Ectodermal cell (in vitro differentiated cells): ENCODE results near the gene MAD1L1.

Experiments
- H3K27ac ChIP-seq: 2 replicates; pipeline ENCODE4 v1.7.0; 2013; ENCODE audit warnings: mild to moderate bottlenecking, low read depth, low read length; ENCODE audit not compliant: insufficient read depth, poor library complexity, severe bottlenecking
- H3K27me3 ChIP-seq: 2 replicates; pipeline ENCODE4 v1.7.0; 2013; ENCODE audit warnings: mild to moderate bottlenecking, low read length; ENCODE audit not compliant: insufficient read depth, control insufficient read depth, poor library complexity, severe bottlenecking
- H3K36me3 ChIP-seq: one replicate; pipeline ENCODE4 v1.7.0; 2013; ENCODE audit warnings: low read length; ENCODE audit not compliant: control insufficient read depth, insufficient read depth
- H3K4me1 ChIP-seq: one replicate; pipeline ENCODE4 v1.7.0; 2013; ENCODE audit warnings: low read length; ENCODE audit not compliant: control insufficient read depth, insufficient read depth
- H3K4me3 ChIP-seq: 2 replicates; pipeline ENCODE4 v1.7.0; 2013; ENCODE audit warnings: low read depth, low read length, control low read depth; ENCODE audit not compliant: insufficient read depth
- H3K9me3 ChIP-seq: 2 replicates; pipeline ENCODE4 v1.7.0; 2013; ENCODE audit warnings: mild to moderate bottlenecking, low read length, moderate library complexity; ENCODE audit not compliant: control insufficient read depth
- WGBS, 2 experiments: methylation state at CpG; one replicate each; pipeline ENCODE4 v1.1.7; 2013; ENCODE audit warnings: missing lambda C conversion rate in 2 of 2; 5-methylcytosine and 5-hydroxymethylcytosine counted together

The MAD1L1 gene

DNA sequence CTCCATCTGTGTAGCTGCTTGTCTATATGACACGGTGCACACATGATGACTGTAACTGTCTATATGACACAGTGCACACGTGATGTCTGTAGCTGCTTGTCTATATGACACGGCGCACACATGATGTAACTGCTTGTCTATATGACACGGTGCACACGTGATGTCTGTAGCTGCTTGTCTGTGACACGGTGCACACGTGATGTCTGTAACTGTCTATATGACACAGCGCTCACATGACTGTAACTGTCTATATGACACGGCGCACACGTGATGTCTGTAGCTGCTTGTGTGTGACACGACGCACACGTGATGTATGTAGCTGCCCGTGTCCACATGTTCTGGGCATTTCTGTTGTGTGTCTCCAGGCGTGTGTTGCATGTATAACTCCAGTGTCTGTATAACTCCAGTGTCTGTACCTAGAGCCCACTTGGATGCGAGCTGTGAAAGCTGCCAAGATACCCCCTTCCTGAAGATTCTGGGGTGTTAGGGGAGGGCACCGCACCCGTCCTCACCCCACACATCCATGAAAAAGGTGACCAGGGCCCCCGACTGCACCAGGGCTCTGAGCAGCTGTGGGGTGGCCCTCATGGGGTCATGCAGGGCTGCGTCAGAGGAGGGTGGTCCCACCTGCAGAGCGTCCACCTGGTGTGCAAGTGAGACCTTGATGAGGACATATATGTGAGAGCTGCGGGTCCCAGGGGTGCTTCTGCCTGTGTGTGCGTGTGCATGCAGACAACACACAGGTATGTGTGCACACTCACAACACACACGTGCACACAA lies 424.7 kb downstream of the MAD1L1 start:
- Histone ChIP-seq H3K9me3 (no peaks in the 10 kb centered on the region), H3K27me3 (no peaks in the 10 kb centered on the region), H3K4me1 (peaks cover 3% of the 10 kb centered on the region), H3K4me3 (no peak overlapping the region), H3K27ac (no peak overlapping the region), H3K36me3 (no peaks in the 10 kb centered on the region)
- WGBS, 2 experiments, result 95% methylated on average over 26 of the region's 26 CpGs

- Histone ChIP-seq H3K4me1 (no peaks in the 10 kb centered on the region), H3K4me3 (no peak overlapping the region), H3K36me3 (no peaks in the 10 kb centered on the region), H3K9me3 (no peaks in the 10 kb centered on the region), H3K27ac (no peak overlapping the region), H3K27me3 (no peaks in the 10 kb centered on the region)
- WGBS, 2 experiments, result 88 to 91% methylated on average over 14 of the region's 14 CpGs
These were observed 426.4 kb downstream of the MAD1L1 start for GRCh38 chr7:1806354-1806753.

- Histone ChIP-seq H3K27ac (no peak overlapping the region), H3K36me3 (no peaks in the 10 kb centered on the region), H3K4me3 (no peak overlapping the region), H3K27me3 (no peaks in the 10 kb centered on the region), H3K9me3 (no peaks in the 10 kb centered on the region), H3K4me1 (no peaks in the 10 kb centered on the region)
- WGBS, 2 experiments, result 83 to 86% methylated on average over 21 of the region's 21 CpGs
These were observed 428.4 kb downstream of the MAD1L1 start for GRCh38 chr7:1804310-1804709.

- Histone ChIP-seq H3K4me1 (no peaks in the 10 kb centered on the region), H3K9me3 (no peaks in the 10 kb centered on the region), H3K27me3 (no peaks in the 10 kb centered on the region), H3K27ac (no peak overlapping the region), H3K36me3 (no peaks in the 10 kb centered on the region), H3K4me3 (no peak overlapping the region)
- WGBS, 2 experiments, result 77 to 87% methylated on average over 4 of the region's 4 CpGs
These were observed 429.8 kb downstream of the MAD1L1 start for GRCh38 chr7:1802899-1803298.

GRCh38 chr7:1800902-1801301 lies 431.8 kb downstream of the MAD1L1 start:
- Histone ChIP-seq H3K27ac (no peak overlapping the region), H3K4me3 (no peak overlapping the region), H3K36me3 (no peaks in the 10 kb centered on the region), H3K9me3 (no peaks in the 10 kb centered on the region), H3K27me3 (no peaks in the 10 kb centered on the region), H3K4me1 (no peaks in the 10 kb centered on the region)
- 93 to 95% methylated on average over 14 of the region's 14 CpGs for WGBS, 2 experiments

DNA sequence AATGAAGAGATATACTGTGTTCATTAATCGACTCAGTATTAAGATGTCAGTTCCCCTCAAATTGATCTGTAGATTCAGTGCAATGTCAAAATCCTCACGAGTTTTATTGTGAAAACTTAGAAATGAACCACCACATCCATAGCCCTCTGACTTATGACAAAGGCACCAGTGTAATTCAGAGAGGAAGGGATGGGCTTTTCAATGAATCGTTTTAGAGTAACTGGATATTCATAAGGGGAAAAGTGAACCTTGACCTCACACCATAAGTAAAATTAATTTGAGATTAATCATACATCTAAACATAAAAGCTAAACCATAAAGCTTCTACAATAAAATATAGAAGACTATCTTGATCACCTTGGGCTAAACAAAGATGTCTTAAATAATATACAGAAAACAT lies 434.6 kb downstream of the MAD1L1 start:
- no peaks in the 10 kb centered on the region for H3K36me3 ChIP-seq
- WGBS, 2 experiments, result 79 to 94% methylated on average over 2 to 3 of the region's 3 CpGs
- no peak overlapping the region for H3K27ac ChIP-seq
- H3K9me3 ChIP-seq, result no peaks in the 10 kb centered on the region
- H3K4me1 ChIP-seq, result no peaks in the 10 kb centered on the region
- H3K27me3 ChIP-seq, result no peaks in the 10 kb centered on the region
- no peak overlapping the region for H3K4me3 ChIP-seq

- 42% methylated on average over 1 of the region's 1 CpG; no CpG with 5 or more reads in 1 of the 2 experiments for WGBS, 2 experiments
- Histone ChIP-seq H3K27me3 (no peaks in the 10 kb centered on the region), H3K4me1 (no peaks in the 10 kb centered on the region), H3K36me3 (no peaks in the 10 kb centered on the region), H3K4me3 (no peak overlapping the region), H3K9me3 (no peaks in the 10 kb centered on the region), H3K27ac (no peak overlapping the region)
These were observed 437.7 kb downstream of the MAD1L1 start for GRCh38 chr7:1794888-1795542.

- WGBS, 2 experiments, result 92 to 94% methylated on average over 18 of the region's 18 CpGs
- H3K27ac ChIP-seq, result no peak overlapping the region
- no peak overlapping the region for H3K4me3 ChIP-seq
- H3K36me3 ChIP-seq, result no peaks in the 10 kb centered on the region
- H3K27me3 ChIP-seq, result no peaks in the 10 kb centered on the region
- H3K9me3 ChIP-seq, result no peaks in the 10 kb centered on the region
- H3K4me1 ChIP-seq, result no peaks in the 10 kb centered on the region
These were observed 445.0 kb downstream of the MAD1L1 start for GRCh38 chr7:1787681-1788235.

DNA sequence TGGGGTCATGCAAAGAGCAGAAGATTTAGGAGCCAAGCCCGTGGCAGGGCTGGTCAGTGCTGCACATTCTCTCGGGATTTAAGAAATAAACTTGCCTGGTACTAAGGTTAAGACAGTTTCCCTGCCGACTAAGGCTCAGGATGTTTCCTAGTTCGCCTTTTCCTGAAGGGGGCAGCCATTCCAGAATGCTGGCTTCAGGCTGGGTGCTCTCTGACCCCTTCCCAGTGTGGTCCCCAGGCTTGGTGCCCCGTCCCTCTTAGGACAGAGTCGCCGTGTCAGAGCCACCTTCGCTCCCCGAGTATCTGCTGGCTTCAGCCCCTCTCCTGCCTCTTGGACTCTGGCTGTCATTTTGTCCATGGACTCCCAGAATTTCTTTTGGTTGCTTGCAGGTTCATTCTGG lies 445.5 kb downstream of the MAD1L1 start:
- no peaks in the 10 kb centered on the region for H3K27me3 ChIP-seq
- WGBS, 2 experiments, result 82 to 84% methylated on average over 9 of the region's 9 CpGs
- H3K9me3 ChIP-seq, result no peaks in the 10 kb centered on the region

DNA sequence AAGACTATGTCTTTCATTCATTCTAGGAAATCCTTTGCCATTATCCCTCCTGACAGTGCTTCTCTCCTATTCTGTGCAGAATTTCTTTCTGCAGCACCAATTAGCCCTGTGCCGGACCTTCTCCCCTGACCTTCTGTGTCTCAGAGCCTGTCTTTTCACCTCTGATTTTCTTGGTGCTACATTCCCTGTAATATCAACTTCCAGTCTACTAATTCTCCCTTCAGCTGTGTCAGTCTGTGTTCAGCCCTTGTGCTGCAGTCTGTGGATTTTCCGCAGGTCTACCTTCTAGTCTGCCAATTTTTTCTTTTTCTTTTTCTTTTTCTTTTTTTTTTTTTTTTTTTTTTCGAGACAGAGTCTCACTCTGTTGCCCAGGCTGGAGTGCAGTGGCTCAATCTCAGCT lies 446.9 kb downstream of the MAD1L1 start:
- no peaks in the 10 kb centered on the region for H3K4me1 ChIP-seq
- H3K36me3 ChIP-seq, result no peaks in the 10 kb centered on the region
- H3K27me3 ChIP-seq, result no peaks in the 10 kb centered on the region
- no peak overlapping the region for H3K4me3 ChIP-seq
- WGBS, 2 experiments, result 86 to 88% methylated on average over 3 of the region's 3 CpGs
- H3K9me3 ChIP-seq, result no peaks in the 10 kb centered on the region
- H3K27ac ChIP-seq, result no peak overlapping the region

More for the DNA sequence above, 445.5 kb downstream of the MAD1L1 start:
- no peaks in the 10 kb centered on the region for H3K36me3 ChIP-seq
- H3K4me3 ChIP-seq, result no peak overlapping the region
- no peak overlapping the region for H3K27ac ChIP-seq
- no peaks in the 10 kb centered on the region for H3K4me1 ChIP-seq
